A549 (cell line): ENCODE data around the gene WDR45.

Source experiments
- CEBPB ChIP-seq, 2 experiments: fragments of >200 bp in 1 of 2; sonication (Bioruptor Twin) in 1 of 2; formaldehyde crosslinking in 1 of 2; IDR thresholded peaks; 2 replicates each; pipeline ENCODE4 v1.6.1; 2012 to 2016
- CTCF ChIP-seq: fragments of >200 bp; sonication (Bioruptor Twin); formaldehyde crosslinking; IDR thresholded peaks from 3 replicates; pipeline ENCODE4 v1.5.1; 2016
- EHMT2 ChIP-seq: fragments of 200-600 bp; sonication (generic); IDR thresholded peaks from 2 replicates; pipeline ENCODE4 v1.6.1; 2016; ENCODE audit warnings: antibody characterized with exemption, low read depth, mild to moderate bottlenecking, moderate library complexity
- JUN ChIP-seq, 2 experiments: fragments of >200 bp; sonication (Bioruptor Twin); formaldehyde crosslinking; IDR thresholded peaks; 2 replicates in 1 of 2; 3 replicates in 1 of 2; pipeline ENCODE4 v1.6.1; 2016 to 2017
- NFE2L2 ChIP-seq: fragments of 150-350 bp; conservative IDR thresholded peaks from 2 replicates; pipeline ENCODE4 v1.6.1; 2014; ENCODE audit warnings: low read length
- SMC3 ChIP-seq: fragments of >200 bp; sonication (Bioruptor Twin); formaldehyde crosslinking; IDR thresholded peaks from 3 replicates; pipeline ENCODE4 v1.6.1; 2018; ENCODE audit warnings: inconsistent platforms
- TP53 ChIP-seq: fragments of 250-450 bp; sonication (Bioruptor Pico); IDR thresholded peaks from 2 replicates; pipeline ENCODE4 v1.5.0; 2021; ENCODE audit warnings: mild to moderate bottlenecking, moderate library complexity

DNA sequence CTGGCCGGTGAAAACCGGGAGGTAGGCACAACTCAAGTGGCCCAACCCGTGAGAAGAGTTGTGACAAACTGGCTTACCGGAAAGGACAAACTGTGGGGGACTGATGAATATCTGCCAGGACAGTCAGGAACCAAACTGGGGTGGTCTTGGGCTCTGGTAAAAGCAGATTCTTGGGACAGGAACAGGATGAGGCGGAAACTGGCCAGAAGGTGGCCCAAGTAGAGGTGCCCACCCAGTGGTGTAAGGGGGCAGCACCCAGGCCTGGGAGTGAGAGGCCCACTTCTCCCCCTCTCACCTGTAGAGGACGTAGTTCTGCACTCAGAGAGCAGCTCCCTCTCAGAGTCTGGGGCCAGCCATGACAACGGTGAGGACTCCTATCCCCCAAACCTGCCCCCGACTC, 15.0 kb downstream of the WDR45 start:
- TF ChIP-seq CTCF (no peak), NFE2L2 (no peak), JUN (IDR thresholded peaks at IDR 0.05) (no peak), TP53 (no peak), CEBPB (IDR thresholded peaks at IDR 0.05) (no peak), SMC3 (no peak), EHMT2 (no peak)
